Measurements from ENCODE around the gene FBLN2. TPM values are rescaled to one million over a fixed set of nuclear protein-coding genes. Genes with fewer than 3 reads are reported as not detected.

Gene FBLN2
- total RNA-seq, 1 donor, result 8.3 TPM

- DNase-seq (ENCODE audit: low read depth in 2 of 3, low spot score in 2 of 3), result no peak
Measured at GRCh38 chr3:13563321-13563720, 14.4 kb downstream of the FBLN2 start.

- DNase-seq (ENCODE audit: low read depth in 2 of 3, low spot score in 2 of 3), result no peak
Measured at GRCh38 chr3:13563911-13564310, 15.0 kb downstream of the FBLN2 start.

GRCh38 chr3:13564751-13565560 is 16.0 kb downstream of the FBLN2 start:
- DNase-seq (ENCODE audit: low read depth in 2 of 3, low spot score in 2 of 3), result no peak

GRCh38 chr3:13565581-13566452 is 16.9 kb downstream of the FBLN2 start:
- no peak for DNase-seq (ENCODE audit: low read depth in 2 of 3, low spot score in 2 of 3)

- DNase-seq (ENCODE audit: low read depth in 2 of 3, low spot score in 2 of 3), result no peak
Measured at GRCh38 chr3:13566453-13566748, 17.5 kb downstream of the FBLN2 start.

GRCh38 chr3:13566769-13567310 is 17.9 kb downstream of the FBLN2 start:
- no peak for DNase-seq (ENCODE audit: low read depth in 2 of 3, low spot score in 2 of 3)

- no peak for DNase-seq (ENCODE audit: low read depth in 2 of 3, low spot score in 2 of 3)
Measured at GRCh38 chr3:13567684-13568514, 19.0 kb downstream of the FBLN2 start.

- DNase-seq (ENCODE audit: low read depth in 2 of 3, low spot score in 2 of 3), result no peak
Measured at GRCh38 chr3:13568515-13569028, 19.6 kb downstream of the FBLN2 start.

GRCh38 chr3:13569201-13569600 is 20.3 kb downstream of the FBLN2 start:
- no peak for DNase-seq (ENCODE audit: low read depth in 2 of 3, low spot score in 2 of 3)

GRCh38 chr3:13569641-13570390 is 20.9 kb downstream of the FBLN2 start:
- no peak for DNase-seq (ENCODE audit: low read depth in 2 of 3, low spot score in 2 of 3)

- DNase-seq (ENCODE audit: low read depth in 2 of 3, low spot score in 2 of 3), result no peak
Measured at GRCh38 chr3:13570391-13571194, 21.7 kb downstream of the FBLN2 start.

- DNase-seq (ENCODE audit: low read depth in 2 of 3, low spot score in 2 of 3), result no peak
Measured at GRCh38 chr3:13571264-13571663, 22.3 kb downstream of the FBLN2 start.

- DNase-seq (ENCODE audit: low read depth in 2 of 3, low spot score in 2 of 3), result no peak
Measured at GRCh38 chr3:13571831-13572750, 23.2 kb downstream of the FBLN2 start.

GRCh38 chr3:13572926-13573623 is 24.1 kb downstream of the FBLN2 start:
- no peak for DNase-seq (ENCODE audit: low read depth in 2 of 3, low spot score in 2 of 3)

- DNase-seq (ENCODE audit: low read depth in 2 of 3, low spot score in 2 of 3), result no peak
Measured at GRCh38 chr3:13574083-13574797, 25.3 kb downstream of the FBLN2 start.

GRCh38 chr3:13574798-13575451 is 26.0 kb downstream of the FBLN2 start:
- DNase-seq (ENCODE audit: low read depth in 2 of 3, low spot score in 2 of 3), result no peak
